ENCODE data around the gene CBX4.

Gene CBX4

DNA sequence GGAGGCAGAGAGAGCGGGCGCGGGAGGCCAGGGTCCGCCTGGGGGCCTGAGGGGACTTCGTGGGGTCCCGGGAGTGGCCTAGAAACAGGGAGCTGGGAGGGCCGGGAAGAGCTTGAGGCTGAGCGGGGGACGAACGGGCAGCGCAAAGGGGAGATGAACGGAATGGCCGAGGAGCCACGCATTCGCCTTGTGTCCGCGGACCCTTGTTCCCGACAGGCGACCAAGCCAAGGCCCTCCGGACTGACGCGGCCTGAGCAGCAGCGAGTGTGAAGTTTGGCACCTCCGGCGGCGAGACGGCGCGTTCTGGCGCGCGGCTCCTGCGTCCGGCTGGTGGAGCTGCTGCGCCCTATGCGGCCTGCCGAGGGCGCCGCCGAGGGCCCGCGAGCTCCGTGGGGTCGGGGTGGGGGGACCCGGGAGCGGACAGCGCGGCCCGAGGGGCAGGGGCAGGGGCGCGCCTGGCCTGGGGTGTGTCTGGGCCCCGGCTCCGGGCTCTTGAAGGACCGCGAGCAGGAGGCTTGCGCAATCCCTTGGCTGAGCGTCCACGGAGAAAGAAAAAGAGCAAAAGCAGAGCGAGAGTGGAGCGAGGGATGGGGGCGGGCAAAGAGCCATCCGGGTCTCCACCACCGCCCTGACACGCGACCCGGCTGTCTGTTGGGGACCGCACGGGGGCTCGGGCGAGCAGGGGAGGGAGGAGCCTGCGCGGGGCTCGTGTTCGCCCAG, 1.2 kb upstream of the CBX4 start:
- peaks cover 8% of the 10 kb centered on the region; the same call in 1 of the 2 replicates for H3K9me3 ChIP-seq (ENCODE audit: insufficient read depth, low read length)
- no peak for DNase-seq (ENCODE audit: low read depth, low spot score)
- H3K36me3 ChIP-seq (ENCODE audit: insufficient read depth, insufficient read length, low read length) = no peaks in the 10 kb centered on the region
- peaks cover 62% of the 10 kb centered on the region for H3K27me3 ChIP-seq (ENCODE audit: insufficient read depth, insufficient read length)
- no peak for TF ChIP-seq ZNF274 (IDR thresholded peaks at IDR 0.05; ENCODE audit: low read depth, low read length)
- TF ChIP-seq YY1 (IDR thresholded peaks at IDR 0.05; ENCODE audit: insufficient read depth, insufficient read length) = no peak
- TF ChIP-seq SUZ12 (IDR thresholded peaks at IDR 0.05; ENCODE audit: extremely low read depth, insufficient read depth, insufficient read length) = no peak
- H3K9ac ChIP-seq (ENCODE audit: insufficient read length, low read depth) = peak overlapping the region; percentile 3
- H3K4me1 ChIP-seq (ENCODE audit: insufficient read depth, insufficient read length) = peaks cover 21% of the 10 kb centered on the region
- H3K4me3 ChIP-seq (ENCODE audit: insufficient read length, low read depth) = peak overlapping the region; percentile 4

DNA sequence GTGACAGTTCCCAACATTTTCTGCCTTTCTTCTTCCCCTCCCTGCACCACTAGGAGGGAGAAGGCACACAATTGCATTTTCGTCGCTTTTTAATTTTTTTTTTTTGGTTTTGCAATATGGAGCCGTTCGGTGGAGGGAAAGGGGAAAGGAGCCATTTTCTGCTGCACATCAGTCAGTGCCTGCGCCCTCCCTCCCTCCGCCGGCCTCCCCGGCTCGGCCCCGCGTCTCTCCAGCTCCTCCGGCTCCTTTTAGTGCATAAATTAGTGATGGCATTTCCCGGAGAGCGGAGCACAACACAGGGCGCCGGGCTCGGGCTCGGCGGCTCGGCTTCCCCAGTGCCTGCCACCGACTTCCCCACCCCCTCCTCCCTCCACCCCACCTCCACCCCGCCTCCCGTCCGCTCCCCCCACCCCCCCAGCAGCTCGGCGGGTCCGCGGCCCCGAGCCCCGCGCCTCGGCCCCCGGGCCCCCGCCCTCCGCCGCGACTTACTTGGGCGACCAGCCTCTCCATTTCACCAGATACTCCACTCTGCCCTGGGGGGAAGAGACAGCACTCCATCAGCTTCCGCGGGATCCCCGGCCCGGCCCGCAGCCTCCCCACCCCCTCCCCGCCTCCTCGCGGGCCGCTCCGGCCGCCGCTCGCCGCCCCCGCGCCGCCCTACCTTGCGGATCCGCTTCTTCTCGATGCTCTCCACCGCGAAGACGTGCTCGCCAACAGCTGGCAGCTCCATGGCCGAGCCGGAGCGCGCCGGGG, 542 bp downstream of the CBX4 start:
- TF ChIP-seq YY1 (IDR thresholded peaks at IDR 0.05; ENCODE audit: insufficient read depth, insufficient read length) = no peak
- no peak for TF ChIP-seq ZNF274 (IDR thresholded peaks at IDR 0.05; ENCODE audit: low read depth, low read length)
- no peak for TF ChIP-seq SUZ12 (IDR thresholded peaks at IDR 0.05; ENCODE audit: extremely low read depth, insufficient read depth, insufficient read length)
- Histone ChIP-seq H3K4me3 (ENCODE audit: insufficient read length, low read depth) (peak overlapping the region; percentile 78), H3K4me1 (ENCODE audit: insufficient read depth, insufficient read length) (peaks cover 27% of the 10 kb centered on the region), H3K9ac (ENCODE audit: insufficient read length, low read depth) (peak overlapping the region; percentile 80), H3K27me3 (ENCODE audit: insufficient read depth, insufficient read length) (peaks cover 46% of the 10 kb centered on the region), H3K36me3 (ENCODE audit: insufficient read depth, insufficient read length, low read length) (peaks cover 17% of the 10 kb centered on the region), H3K9me3 (ENCODE audit: insufficient read depth, low read length) (peaks cover 8% of the 10 kb centered on the region; the same call in 1 of the 2 replicates)
- no peak for DNase-seq (ENCODE audit: low read depth, low spot score)

DNA sequence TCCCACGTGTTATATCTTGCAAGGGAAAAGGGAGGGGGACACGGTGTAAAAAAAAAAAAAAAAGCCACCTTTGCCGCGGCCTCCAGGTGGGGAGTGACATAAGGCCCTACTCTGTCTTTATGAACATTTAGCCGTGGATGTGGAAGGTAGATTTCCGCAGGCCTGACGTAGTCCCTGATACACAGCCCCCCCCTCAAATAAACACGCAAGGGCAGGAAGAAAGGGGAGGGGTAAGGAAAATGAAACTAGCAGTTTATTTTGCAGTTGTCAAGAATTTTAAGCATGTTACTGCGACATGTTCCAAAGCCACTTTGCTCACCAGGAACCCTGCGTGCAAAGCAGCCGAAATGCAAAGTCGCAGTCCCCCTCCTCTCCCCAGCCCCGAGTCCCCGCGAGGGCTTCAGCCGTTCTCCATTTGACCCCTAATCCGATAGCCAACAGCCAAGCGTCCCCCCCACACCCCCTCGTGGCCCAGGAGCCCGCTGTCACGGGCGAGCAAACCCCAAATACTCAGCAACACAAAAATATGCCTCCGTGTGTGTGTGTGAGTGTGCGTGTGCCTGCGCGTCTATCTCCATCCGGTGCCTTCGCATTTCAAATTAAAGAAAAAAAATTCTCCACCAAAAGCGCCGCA, 1.2 kb downstream of the CBX4 start:
- no peak for TF ChIP-seq SUZ12 (IDR thresholded peaks at IDR 0.05; ENCODE audit: extremely low read depth, insufficient read depth, insufficient read length)
- TF ChIP-seq ZNF274 (IDR thresholded peaks at IDR 0.05; ENCODE audit: low read depth, low read length) = no peak
- no peak for TF ChIP-seq YY1 (IDR thresholded peaks at IDR 0.05; ENCODE audit: insufficient read depth, insufficient read length)
- Histone ChIP-seq H3K4me3 (ENCODE audit: insufficient read length, low read depth) (peak overlapping the region; percentile 78), H3K4me1 (ENCODE audit: insufficient read depth, insufficient read length) (peaks cover 27% of the 10 kb centered on the region), H3K36me3 (ENCODE audit: insufficient read depth, insufficient read length, low read length) (peaks cover 20% of the 10 kb centered on the region), H3K9me3 (ENCODE audit: insufficient read depth, low read length) (peaks cover 8% of the 10 kb centered on the region; the same call in 1 of the 2 replicates), H3K27me3 (ENCODE audit: insufficient read depth, insufficient read length) (peaks cover 39% of the 10 kb centered on the region), H3K9ac (ENCODE audit: insufficient read length, low read depth) (peak overlapping the region; percentile 80)
- no peak for DNase-seq (ENCODE audit: low read depth, low spot score)

DNA sequence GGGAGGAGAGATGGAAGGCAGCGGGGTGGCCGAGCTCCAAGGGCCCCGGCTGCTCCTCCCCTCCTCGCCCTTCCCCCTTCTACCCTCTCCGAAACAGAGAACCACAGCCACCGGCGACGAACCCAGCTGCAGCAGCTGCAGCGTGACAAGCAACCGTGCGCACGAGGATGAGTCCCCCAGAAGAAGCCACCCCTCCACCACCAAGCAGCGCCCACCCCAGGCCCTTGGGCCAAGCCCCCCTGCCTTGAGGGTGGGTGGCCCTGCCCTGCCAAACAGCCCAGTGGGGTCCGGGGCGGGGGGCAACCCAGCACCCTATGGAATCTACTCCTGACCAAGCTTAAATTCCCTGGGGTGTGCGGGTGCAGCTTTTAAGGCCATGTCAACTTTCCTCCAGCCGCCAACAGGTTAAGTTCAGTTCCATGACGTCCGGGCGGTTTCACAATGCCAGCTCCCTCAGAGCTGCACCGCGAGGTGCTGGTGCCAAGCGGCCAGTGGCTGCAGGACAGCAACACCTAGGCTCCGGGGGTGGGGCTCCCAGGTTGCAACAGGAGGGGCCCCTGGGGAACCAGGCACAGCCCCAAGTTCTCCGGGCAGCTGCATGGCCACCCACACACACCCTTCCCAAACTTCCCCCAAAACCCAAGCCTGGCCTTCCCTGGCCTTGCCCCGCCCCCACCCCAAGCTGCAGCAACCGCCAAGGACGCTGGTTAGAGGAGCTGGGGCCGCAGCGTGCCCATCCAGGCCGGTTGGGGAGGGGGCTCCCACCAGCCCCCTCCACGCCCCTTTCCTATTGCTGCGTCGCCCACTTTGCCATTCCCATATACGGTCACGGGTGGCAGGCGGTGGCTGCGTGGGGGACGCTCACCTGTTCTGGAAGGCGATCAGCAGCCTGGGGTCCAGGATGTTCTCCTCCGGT, 2.0 kb downstream of the CBX4 start:
- no peak for TF ChIP-seq YY1 (IDR thresholded peaks at IDR 0.05; ENCODE audit: insufficient read depth, insufficient read length)
- no peak for TF ChIP-seq SUZ12 (IDR thresholded peaks at IDR 0.05; ENCODE audit: extremely low read depth, insufficient read depth, insufficient read length)
- TF ChIP-seq ZNF274 (IDR thresholded peaks at IDR 0.05; ENCODE audit: low read depth, low read length) = no peak
- Histone ChIP-seq H3K27me3 (ENCODE audit: insufficient read depth, insufficient read length) (peaks cover 31% of the 10 kb centered on the region), H3K4me3 (ENCODE audit: insufficient read length, low read depth) (peak overlapping the region; percentile 78), H3K9ac (ENCODE audit: insufficient read length, low read depth) (peak overlapping the region; percentile 80), H3K9me3 (ENCODE audit: insufficient read depth, low read length) (peaks cover 8% of the 10 kb centered on the region; the same call in 1 of the 2 replicates), H3K36me3 (ENCODE audit: insufficient read depth, insufficient read length, low read length) (peaks cover 20% of the 10 kb centered on the region), H3K4me1 (ENCODE audit: insufficient read depth, insufficient read length) (peaks cover 27% of the 10 kb centered on the region)
- DNase-seq (ENCODE audit: low read depth, low spot score) = no peak

DNA sequence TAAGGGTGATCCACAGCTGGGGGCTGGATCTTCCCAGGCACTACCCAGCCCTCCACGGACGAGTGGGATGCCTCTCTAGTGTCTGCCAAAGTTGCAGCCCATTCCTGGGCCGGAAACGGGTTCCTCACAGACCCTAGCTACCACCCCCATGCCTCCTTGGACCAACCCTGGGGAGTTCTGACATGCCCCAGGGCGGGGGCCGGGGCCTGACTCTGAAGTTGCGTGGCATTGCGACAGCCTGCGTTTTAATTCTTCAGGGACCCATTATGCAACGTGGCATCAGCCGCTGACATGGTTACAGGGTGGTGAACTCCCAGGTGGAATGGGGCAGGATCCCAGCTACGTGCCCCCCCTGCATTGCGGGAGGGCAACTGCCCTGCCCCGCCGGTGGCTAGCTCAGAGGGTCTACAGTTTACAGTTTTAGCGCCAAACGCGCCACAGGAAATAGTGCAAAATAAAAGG, 2.7 kb downstream of the CBX4 start:
- no peak for TF ChIP-seq SUZ12 (IDR thresholded peaks at IDR 0.05; ENCODE audit: extremely low read depth, insufficient read depth, insufficient read length)
- no peak for TF ChIP-seq YY1 (IDR thresholded peaks at IDR 0.05; ENCODE audit: insufficient read depth, insufficient read length)
- TF ChIP-seq ZNF274 (IDR thresholded peaks at IDR 0.05; ENCODE audit: low read depth, low read length) = no peak
- Histone ChIP-seq H3K27me3 (ENCODE audit: insufficient read depth, insufficient read length) (peaks cover 28% of the 10 kb centered on the region), H3K4me1 (ENCODE audit: insufficient read depth, insufficient read length) (peaks cover 24% of the 10 kb centered on the region), H3K4me3 (ENCODE audit: insufficient read length, low read depth) (peak overlapping the region; percentile 78), H3K36me3 (ENCODE audit: insufficient read depth, insufficient read length, low read length) (peaks cover 20% of the 10 kb centered on the region), H3K9ac (ENCODE audit: insufficient read length, low read depth) (peak overlapping the region; percentile 75), H3K9me3 (ENCODE audit: insufficient read depth, low read length) (peaks cover 8% of the 10 kb centered on the region; the same call in 1 of the 2 replicates)
- DNase-seq (ENCODE audit: low read depth, low spot score) = no peak

DNA sequence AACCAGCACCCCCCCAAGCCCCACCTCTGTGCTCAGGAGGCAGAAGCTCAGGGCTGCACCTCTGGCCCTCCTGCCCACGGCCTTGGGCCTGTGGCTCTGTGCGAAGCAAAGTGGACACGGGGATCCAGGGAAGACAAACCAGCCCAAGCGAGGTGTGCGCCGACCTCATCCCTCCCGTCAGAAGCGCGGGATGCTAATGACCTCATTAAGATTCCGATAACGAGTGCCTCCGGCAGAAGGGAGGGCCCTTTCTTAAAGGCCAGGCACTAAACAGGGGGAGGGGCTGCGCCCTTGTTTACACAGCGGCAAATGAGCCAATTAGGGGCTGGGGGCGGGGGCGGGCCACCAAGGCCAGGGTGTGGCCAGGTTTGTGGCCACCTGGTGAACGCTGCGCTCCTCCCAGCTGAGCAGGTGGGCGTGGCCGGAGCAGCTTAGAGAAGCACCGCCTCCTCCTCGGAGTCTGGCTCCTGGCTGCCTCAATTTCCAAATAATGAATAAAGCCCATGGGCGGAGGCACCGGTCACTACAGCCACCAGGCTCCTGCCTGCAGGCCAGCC, 3.2 kb downstream of the CBX4 start:
- peaks cover 20% of the 10 kb centered on the region for H3K36me3 ChIP-seq (ENCODE audit: insufficient read depth, insufficient read length, low read length)
- H3K27me3 ChIP-seq (ENCODE audit: insufficient read depth, insufficient read length) = peaks cover 28% of the 10 kb centered on the region
- DNase-seq (ENCODE audit: low read depth, low spot score) = peak; percentile 94
- H3K4me1 ChIP-seq (ENCODE audit: insufficient read depth, insufficient read length) = peaks cover 26% of the 10 kb centered on the region
- H3K4me3 ChIP-seq (ENCODE audit: insufficient read length, low read depth) = peak overlapping the region; percentile 78
- H3K9ac ChIP-seq (ENCODE audit: insufficient read length, low read depth) = peak overlapping the region; percentile 75
- peaks cover 8% of the 10 kb centered on the region; the same call in 1 of the 2 replicates for H3K9me3 ChIP-seq (ENCODE audit: insufficient read depth, low read length)
- TF ChIP-seq ZNF274 (IDR thresholded peaks at IDR 0.05; ENCODE audit: low read depth, low read length) (no peak), SUZ12 (IDR thresholded peaks at IDR 0.05; ENCODE audit: extremely low read depth, insufficient read depth, insufficient read length) (no peak), YY1 (IDR thresholded peaks at IDR 0.05; ENCODE audit: insufficient read depth, insufficient read length) (no peak)
